ENCODE results near the gene STX2.

Gene STX2

GRCh38 chr12:130838284-130838950, 633 bp downstream of the STX2 start:
- no peak for TF ChIP-seq CTCF (conservative IDR thresholded peaks at IDR 0.05; ENCODE audit: low read depth, low read length)
- H3K4me3 ChIP-seq (ENCODE audit: low read depth, low read length): peak overlapping the region; percentile 79
- peak; percentile 21 for DNase-seq (ENCODE audit: low read depth)

- H3K4me3 ChIP-seq (ENCODE audit: low read depth, low read length): no peak overlapping the region
- DNase-seq (ENCODE audit: low read depth): no peak
- no peak for TF ChIP-seq CTCF (conservative IDR thresholded peaks at IDR 0.05; ENCODE audit: low read depth, low read length)
Measured at GRCh38 chr12:130835436-130835835, 3.6 kb downstream of the STX2 start.

GRCh38 chr12:130835011-130835410, 4.0 kb downstream of the STX2 start:
- no peak for TF ChIP-seq CTCF (conservative IDR thresholded peaks at IDR 0.05; ENCODE audit: low read depth, low read length)
- peak; percentile 11 for DNase-seq (ENCODE audit: low read depth)
- no peak overlapping the region for H3K4me3 ChIP-seq (ENCODE audit: low read depth, low read length)

- peak; percentile 78 for DNase-seq (ENCODE audit: low read depth)
- TF ChIP-seq CTCF (conservative IDR thresholded peaks at IDR 0.05; ENCODE audit: low read depth, low read length): no peak
- H3K4me3 ChIP-seq (ENCODE audit: low read depth, low read length): no peak overlapping the region
Measured at GRCh38 chr12:130832561-130833209, 6.4 kb downstream of the STX2 start.

- TF ChIP-seq CTCF (conservative IDR thresholded peaks at IDR 0.05; ENCODE audit: low read depth, low read length): no peak
- H3K4me3 ChIP-seq (ENCODE audit: low read depth, low read length): no peak overlapping the region
- DNase-seq (ENCODE audit: low read depth): no peak
Measured at GRCh38 chr12:130831876-130832405, 7.1 kb downstream of the STX2 start.

- DNase-seq (ENCODE audit: low read depth): no peak
- no peak for TF ChIP-seq CTCF (conservative IDR thresholded peaks at IDR 0.05; ENCODE audit: low read depth, low read length)
- H3K4me3 ChIP-seq (ENCODE audit: low read depth, low read length): no peak overlapping the region
Measured at GRCh38 chr12:130831246-130831645, 7.8 kb downstream of the STX2 start.

GRCh38 chr12:130830246-130830551, 8.9 kb downstream of the STX2 start:
- no peak for TF ChIP-seq CTCF (conservative IDR thresholded peaks at IDR 0.05; ENCODE audit: low read depth, low read length)
- DNase-seq (ENCODE audit: low read depth): no peak
- H3K4me3 ChIP-seq (ENCODE audit: low read depth, low read length): no peak overlapping the region
